Kidney (tissue), 14 donors: Measurements from ENCODE around the gene PIGH. TPM values are rescaled to one million over a fixed set of nuclear protein-coding genes. Genes with fewer than 3 reads are reported as not detected.

Experiments
- DNase-seq, 5 donors: peaks; one replicate each; pipeline ENCODE4 v3.0.0-alpha.2; 2013 to 2020
- FAIRE-seq: peaks from 2 replicates; lab custom pipeline; 2012; peaks lifted over from hg19 to GRCh38; lab: Jason Lieb, UNC
- H3K27ac ChIP-seq, 2 donors: one replicate each; pipeline ENCODE4 v1.7.0; 2013; ENCODE audit warnings: low read depth in 2 of 2, low read length in 2 of 2, inconsistent platforms in 1 of 2
- H3K27me3 ChIP-seq: one replicate; pipeline ENCODE4 v1.7.1; 2013; ENCODE audit warnings: low read length, inconsistent platforms; ENCODE audit not compliant: control insufficient read depth, insufficient read depth
- H3K36me3 ChIP-seq, 3 donors: one replicate each; pipeline versions ENCODE4 v1.7.0 to v1.7.1; 2013; ENCODE audit warnings: low read length in 3 of 3, control low read depth in 1 of 3, inconsistent platforms in 1 of 3; ENCODE audit not compliant: insufficient read depth in 3 of 3, control insufficient read depth in 2 of 3
- H3K4me1 ChIP-seq, 3 donors: one replicate each; pipeline versions ENCODE4 v1.7.0 to v1.7.1; 2013; ENCODE audit warnings: low read length in 3 of 3, inconsistent platforms in 1 of 3, low read depth in 1 of 3; ENCODE audit not compliant: control insufficient read depth in 2 of 3, insufficient read depth in 2 of 3
- H3K4me3 ChIP-seq, 3 donors: one replicate each; pipeline versions ENCODE4 v1.7.0 to v1.8.1; 2013; ENCODE audit warnings: low read length in 3 of 3, control low read depth in 1 of 3, inconsistent platforms in 1 of 3
- H3K9ac ChIP-seq, 3 donors: one replicate each; pipeline versions ENCODE4 v1.7.0 to v1.7.1; 2013; ENCODE audit warnings: low read length in 3 of 3, control low read depth in 1 of 3, inconsistent platforms in 1 of 3
- H3K9me3 ChIP-seq, 3 donors: one replicate each; pipeline versions ENCODE4 v1.7.0 to v1.7.1; 2013; ENCODE audit warnings: low read length in 3 of 3, control low read depth in 1 of 3, inconsistent platforms in 1 of 3; ENCODE audit not compliant: control insufficient read depth in 2 of 3, insufficient read depth in 1 of 3
- CTCF ChIP-seq: IDR thresholded peaks from 3 replicates; pipeline ENCODE4 v1.5.1; 2012; ENCODE audit warnings: mild to moderate bottlenecking, moderate library complexity, borderline replicate concordance; ENCODE audit not compliant: insufficient read depth; ENCODE audit errors: extremely low read depth
- intact Hi-C: fragments of 100-400 bp; cut with DNase I; formaldehyde crosslinking; loops from one replicate; pipeline ENCODE4 v1.11.1; 2022
- polyA plus RNA-seq: library from polyadenylated mRNA; stranded (reverse); fragments of 350-450 nt; fragmentation: Illumina TruSeq; extraction: RNeasy Lipid Tissue Mini Kit (QIAGEN cat#74804); gene quantifications from one replicate; pipeline ENCODE4 v1.2.3, GENCODE V29; 2014; ENCODE audit warnings: low read depth, low replicate concordance; ENCODE audit not compliant: insufficient read depth
- total RNA-seq: library from RNA; stranded (reverse); fragmentation: NEBNext Ultra II Directional; extraction: Animal tissue kit (Norgen Biotek cat#: 25700); gene quantifications from one replicate; pipeline ENCODE4 v1.2.1, GENCODE V29; 2021
- donor health status: control.
- donor health status: control.
- donor health status: control.
- donor health status: control.
- donor health status: control.
- donor health status: DM: yes; HTN: yes; CAD: no.
- donor health status: Normal renal cell carcinoma (clear cell type).

Gene PIGH
- total and polyA plus RNA-seq, 2 donors from 2014 or later, result 31.7 to 44.9 TPM

GRCh38 chr14:67584978-67585377 is 15.1 kb downstream of the PIGH start:
- no peak for DNase-seq
- no peak for TF ChIP-seq CTCF
- no peaks in the 10 kb centered on the region for H3K27me3 ChIP-seq
- H3K36me3 ChIP-seq, result peaks cover 2 to 23% (median 4%) of the 10 kb centered on the region in 3 donors
- H3K9me3 ChIP-seq, result no peaks in the 10 kb centered on the region
- intact Hi-C loops, result loop anchor here (10.0 kb wide), 1 partner anchor 120 kb away; the partner anchor contains the start of gene RDH12
- no peak overlapping the region for H3K4me3 ChIP-seq
- no peak for FAIRE-seq
- H3K27ac ChIP-seq, result no peak overlapping the region
- H3K4me1 ChIP-seq, result peaks cover 0 to 10% (median 2%) of the 10 kb centered on the region in 3 donors
- H3K9ac ChIP-seq, result no peak overlapping the region

GRCh38 chr14:67583711-67584644 is 16.1 kb downstream of the PIGH start:
- peaks cover 0 to 9% (median 2%) of the 10 kb centered on the region in 3 donors for H3K4me1 ChIP-seq
- H3K9ac ChIP-seq, result no peak overlapping the region
- intact Hi-C loops, result loop anchor here (10.0 kb wide), 1 partner anchor 121 kb away; the partner anchor contains the start of gene RDH12
- no peaks in the 10 kb centered on the region for H3K9me3 ChIP-seq
- FAIRE-seq, result no peak
- no peaks in the 10 kb centered on the region for H3K27me3 ChIP-seq
- peaks cover 0 to 17% (median 4%) of the 10 kb centered on the region in 3 donors for H3K36me3 ChIP-seq
- TF ChIP-seq CTCF, result peak; percentile 75
- H3K27ac ChIP-seq, result no peak overlapping the region
- H3K4me3 ChIP-seq, result no peak overlapping the region
- peak in 3 of 5 donors; percentile 50 to 77 (median 72) for DNase-seq

- H3K27ac ChIP-seq, result no peak overlapping the region
- no peak overlapping the region for H3K4me3 ChIP-seq
- FAIRE-seq (no peak), DNase-seq (no peak)
- peaks cover 0 to 15% (median 15%) of the 10 kb centered on the region in 3 donors for H3K4me1 ChIP-seq
- intact Hi-C loops, result loop anchor here (10.0 kb wide), 1 partner anchor 123 kb away; the partner anchor contains the start of gene RDH12
- no peaks in the 10 kb centered on the region for H3K9me3 ChIP-seq
- no peak for TF ChIP-seq CTCF
- peaks cover 0 to 9% (median 6%) of the 10 kb centered on the region in 3 donors for H3K36me3 ChIP-seq
- H3K27me3 ChIP-seq, result no peaks in the 10 kb centered on the region
- no peak overlapping the region for H3K9ac ChIP-seq
Measured at GRCh38 chr14:67582061-67582460, 18.0 kb downstream of the PIGH start.
